ENCODE measurements around the gene NFKBIE.

DNA sequence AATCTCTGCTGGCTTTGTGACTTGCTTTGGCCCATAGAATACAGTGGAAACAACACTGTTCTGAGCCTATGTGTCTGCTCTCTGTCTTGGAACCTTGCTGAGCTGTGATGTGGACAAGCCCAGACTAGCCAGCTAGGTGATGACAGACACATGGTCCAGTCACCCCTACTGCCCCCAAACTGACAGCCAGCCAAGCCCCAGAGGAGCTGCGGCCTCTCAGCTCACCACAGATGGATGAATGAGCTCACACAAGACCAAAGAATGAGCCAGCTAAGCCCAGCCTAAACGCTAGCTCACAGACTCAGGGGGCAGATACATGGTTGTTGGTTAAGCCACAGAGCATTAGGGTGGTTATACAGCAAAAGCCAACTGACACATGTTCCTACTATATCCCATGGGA lies 43.7 kb upstream of the NFKBIE start:
- TF ChIP-seq, protein P1, sequence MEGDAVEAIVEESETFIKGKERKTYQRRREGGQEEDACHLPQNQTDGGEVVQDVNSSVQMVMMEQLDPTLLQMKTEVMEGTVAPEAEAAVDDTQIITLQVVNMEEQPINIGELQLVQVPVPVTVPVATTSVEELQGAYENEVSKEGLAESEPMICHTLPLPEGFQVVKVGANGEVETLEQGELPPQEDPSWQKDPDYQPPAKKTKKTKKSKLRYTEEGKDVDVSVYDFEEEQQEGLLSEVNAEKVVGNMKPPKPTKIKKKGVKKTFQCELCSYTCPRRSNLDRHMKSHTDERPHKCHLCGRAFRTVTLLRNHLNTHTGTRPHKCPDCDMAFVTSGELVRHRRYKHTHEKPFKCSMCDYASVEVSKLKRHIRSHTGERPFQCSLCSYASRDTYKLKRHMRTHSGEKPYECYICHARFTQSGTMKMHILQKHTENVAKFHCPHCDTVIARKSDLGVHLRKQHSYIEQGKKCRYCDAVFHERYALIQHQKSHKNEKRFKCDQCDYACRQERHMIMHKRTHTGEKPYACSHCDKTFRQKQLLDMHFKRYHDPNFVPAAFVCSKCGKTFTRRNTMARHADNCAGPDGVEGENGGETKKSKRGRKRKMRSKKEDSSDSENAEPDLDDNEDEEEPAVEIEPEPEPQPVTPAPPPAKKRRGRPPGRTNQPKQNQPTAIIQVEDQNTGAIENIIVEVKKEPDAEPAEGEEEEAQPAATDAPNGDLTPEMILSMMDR (IDR thresholded peaks at IDR 0.05), result no peak
- TF ChIP-seq POLR2AphosphoS5 (IDR thresholded peaks at IDR 0.05), result no peak
- no peak for TF ChIP-seq POLR2A (IDR thresholded peaks at IDR 0.05)
